T1000 (cell line): ENCODE results near the gene MRGPRX3.

ENCODE experiments used
- DNase-seq: peaks from one replicate; lab custom pipeline; 2025; ENCODE audit warnings: mixed read lengths; lab: John Stamatoyannopoulos, UW

MRGPRX3 gene

DNA sequence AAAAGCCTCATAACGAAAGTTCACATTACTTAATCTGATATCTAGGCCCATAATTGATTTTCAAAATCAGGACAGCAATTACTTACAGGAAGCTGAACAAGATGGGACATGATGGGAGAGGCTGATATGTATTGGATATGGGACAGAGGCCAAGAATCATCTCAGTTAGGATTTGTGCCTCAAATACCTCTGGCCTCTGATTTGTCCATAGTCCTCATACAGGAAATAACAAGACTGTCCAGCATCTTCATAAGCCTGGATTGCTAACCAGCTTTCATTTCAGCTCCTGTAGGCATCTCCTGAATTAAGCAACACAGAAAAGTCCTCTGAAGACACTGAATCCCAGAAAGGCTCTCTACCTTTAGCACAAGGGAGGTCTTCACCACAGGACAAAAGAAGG, 36.0 kb downstream of the MRGPRX3 start:
- DNase-seq: no peak

DNA sequence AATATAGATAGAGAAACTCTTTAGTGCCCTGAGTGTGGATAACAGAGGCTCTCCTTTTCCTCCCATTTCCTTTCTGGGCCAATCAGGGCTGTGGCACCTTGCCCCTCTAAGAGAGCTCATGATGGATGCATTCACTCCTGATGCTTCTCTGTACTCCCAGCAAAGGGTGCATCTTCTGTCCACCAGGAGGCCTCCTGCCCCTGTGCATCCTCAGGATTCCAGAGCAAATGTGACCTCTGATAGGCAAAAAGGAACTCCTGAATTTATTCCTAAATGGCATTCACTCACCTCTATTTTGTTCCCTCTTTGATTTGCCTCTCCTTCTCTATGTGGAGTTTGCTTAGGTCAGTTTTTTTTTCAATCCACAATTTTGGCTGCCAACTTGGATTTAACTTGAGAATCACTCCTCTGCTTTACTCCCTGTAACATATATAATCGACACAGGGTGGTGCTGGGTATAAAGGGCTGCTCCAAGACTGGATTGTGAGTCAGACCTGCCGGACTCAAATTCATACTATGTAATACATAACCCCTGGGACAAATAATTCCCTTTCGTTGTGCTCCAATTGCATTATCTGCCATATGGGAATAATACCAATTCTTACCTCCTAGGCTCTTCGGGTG, 39.1 kb downstream of the MRGPRX3 start:
- DNase-seq: no peak

DNA sequence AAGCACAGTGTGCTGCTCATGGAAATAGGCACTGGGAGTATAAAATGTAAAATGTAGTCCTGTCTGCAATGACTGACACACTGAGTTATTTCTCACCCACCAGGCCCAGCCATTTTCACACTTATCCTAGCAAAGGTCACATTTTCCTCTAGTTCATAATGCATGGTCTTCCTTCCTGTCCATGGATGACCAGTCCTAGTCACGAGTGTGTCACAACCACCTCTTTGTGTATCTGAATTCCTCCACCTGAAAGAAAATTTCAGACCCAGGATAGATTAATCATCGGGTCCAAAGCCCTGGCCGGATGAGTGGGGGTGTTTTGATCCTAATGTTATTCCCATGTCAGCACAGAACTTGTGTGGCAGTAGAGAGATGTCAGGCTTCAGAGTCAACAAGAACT, 40.3 kb downstream of the MRGPRX3 start, which contains the start of gene MRGPRX4:
Gene MRGPRX4, plus strand, starts transcription at position 172 of the 400 bp plus-strand sequence. CDS start 420 bp downstream, outside the sequence.
- no peak for DNase-seq

DNA sequence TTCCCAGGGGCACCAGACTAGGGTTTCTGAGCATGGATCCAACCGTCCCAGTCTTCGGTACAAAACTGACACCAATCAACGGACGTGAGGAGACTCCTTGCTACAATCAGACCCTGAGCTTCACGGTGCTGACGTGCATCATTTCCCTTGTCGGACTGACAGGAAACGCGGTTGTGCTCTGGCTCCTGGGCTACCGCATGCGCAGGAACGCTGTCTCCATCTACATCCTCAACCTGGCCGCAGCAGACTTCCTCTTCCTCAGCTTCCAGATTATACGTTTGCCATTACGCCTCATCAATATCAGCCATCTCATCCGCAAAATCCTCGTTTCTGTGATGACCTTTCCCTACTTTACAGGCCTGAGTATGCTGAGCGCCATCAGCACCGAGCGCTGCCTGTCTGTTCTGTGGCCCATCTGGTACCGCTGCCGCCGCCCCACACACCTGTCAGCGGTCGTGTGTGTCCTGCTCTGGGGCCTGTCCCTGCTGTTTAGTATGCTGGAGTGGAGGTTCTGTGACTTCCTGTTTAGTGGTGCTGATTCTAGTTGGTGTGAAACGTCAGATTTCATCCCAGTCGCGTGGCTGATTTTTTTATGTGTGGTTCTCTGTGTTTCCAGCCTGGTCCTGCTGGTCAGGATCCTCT, 41.0 kb downstream of the MRGPRX3 start:
- no peak for DNase-seq
